ENCODE data around the gene RSPH3.
"Not testable (repeated sequence)": the region's sequence is repeated elsewhere in the genome, so short reads cannot be mapped to it uniquely, and the experiment has no call there.

RSPH3 gene

DNA sequence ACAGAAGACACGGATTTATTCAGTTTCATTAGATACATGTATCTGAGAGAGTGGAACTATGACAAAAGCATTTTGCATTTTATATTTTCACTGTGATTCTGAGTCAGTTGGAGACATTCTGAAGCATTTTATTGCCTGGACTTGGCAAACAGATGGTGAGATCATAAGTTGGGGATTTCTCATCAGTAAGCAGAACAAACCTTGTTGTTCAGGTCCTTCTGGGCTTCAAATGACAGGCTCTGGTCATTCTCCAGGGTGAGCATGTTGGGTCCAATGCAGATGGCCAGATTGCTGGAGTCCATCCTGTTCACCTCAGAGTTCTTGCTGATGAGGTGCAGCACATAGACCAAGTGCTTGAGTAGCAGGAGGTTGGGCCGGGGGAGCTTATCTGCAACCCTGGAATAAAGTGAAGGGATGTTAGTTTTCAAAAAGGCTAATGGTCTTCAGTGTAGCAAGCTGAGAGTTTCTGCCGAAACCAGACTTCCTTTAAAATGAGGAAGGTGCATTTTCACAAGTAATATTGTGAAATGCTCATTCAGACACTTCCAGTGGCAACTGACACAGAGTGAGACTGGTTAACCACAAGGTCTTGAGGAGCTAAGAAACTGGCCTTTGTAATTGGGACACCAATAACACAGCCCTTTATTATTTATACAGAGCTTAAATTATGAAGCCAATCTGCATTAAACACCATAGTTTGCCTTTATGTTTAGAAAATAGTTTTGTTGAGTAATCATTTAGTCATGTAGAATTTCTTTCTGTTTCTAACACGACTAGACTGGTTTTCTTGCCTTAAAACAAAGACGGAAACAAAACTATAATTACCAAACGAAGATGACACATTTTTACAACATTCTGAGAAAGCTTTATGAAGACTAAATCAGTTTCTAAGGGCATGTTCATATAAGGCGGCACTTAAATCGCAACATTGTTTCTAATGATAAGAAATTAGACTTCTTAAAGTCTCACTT, 39.2 kb upstream of the RSPH3 start:
- H3K4me3 ChIP-seq (ENCODE audit: low read depth, low read length), result no peak overlapping the region
- H3K36me3 ChIP-seq (ENCODE audit: control insufficient read depth, insufficient read depth, low read length), result no peaks in the 10 kb centered on the region
- H3K4me1 ChIP-seq (ENCODE audit: control insufficient read depth, insufficient read depth, low read length), result peaks cover 2% of the 10 kb centered on the region
- no peak overlapping the region for H3K9ac ChIP-seq (ENCODE audit: low read depth, low read length)
- no peaks in the 10 kb centered on the region for H3K27me3 ChIP-seq (ENCODE audit: control insufficient read depth, insufficient read depth, low read length)
- no peaks in the 10 kb centered on the region for H3K9me3 ChIP-seq (ENCODE audit: control insufficient read depth, insufficient read depth, low read length)

DNA sequence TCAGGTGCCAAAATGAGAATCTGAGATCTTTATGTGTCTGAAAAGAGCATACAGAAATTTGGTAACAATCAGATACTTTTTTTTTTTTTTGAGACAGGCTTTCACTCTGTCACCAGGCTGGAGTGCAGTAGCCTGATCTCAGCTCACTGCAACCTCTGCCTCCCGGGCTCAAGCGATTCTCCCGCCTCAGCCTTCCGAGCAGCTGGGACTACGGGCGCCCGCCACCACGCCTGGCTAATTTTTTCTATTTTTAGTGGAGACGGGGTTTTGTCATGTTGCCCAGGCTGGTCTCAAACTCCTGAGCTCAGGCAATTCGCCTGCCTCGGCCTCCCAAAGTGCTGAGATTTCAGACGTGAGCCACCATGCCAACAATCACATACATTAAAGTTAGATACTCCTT, 38.3 kb upstream of the RSPH3 start:
- not testable (repeated sequence) for H3K9ac ChIP-seq (ENCODE audit: low read depth, low read length); H3K4me3 ChIP-seq (ENCODE audit: low read depth, low read length); H3K27me3 ChIP-seq (ENCODE audit: control insufficient read depth, insufficient read depth, low read length); H3K4me1 ChIP-seq (ENCODE audit: control insufficient read depth, insufficient read depth, low read length); H3K9me3 ChIP-seq (ENCODE audit: control insufficient read depth, insufficient read depth, low read length); H3K36me3 ChIP-seq (ENCODE audit: control insufficient read depth, insufficient read depth, low read length)

DNA sequence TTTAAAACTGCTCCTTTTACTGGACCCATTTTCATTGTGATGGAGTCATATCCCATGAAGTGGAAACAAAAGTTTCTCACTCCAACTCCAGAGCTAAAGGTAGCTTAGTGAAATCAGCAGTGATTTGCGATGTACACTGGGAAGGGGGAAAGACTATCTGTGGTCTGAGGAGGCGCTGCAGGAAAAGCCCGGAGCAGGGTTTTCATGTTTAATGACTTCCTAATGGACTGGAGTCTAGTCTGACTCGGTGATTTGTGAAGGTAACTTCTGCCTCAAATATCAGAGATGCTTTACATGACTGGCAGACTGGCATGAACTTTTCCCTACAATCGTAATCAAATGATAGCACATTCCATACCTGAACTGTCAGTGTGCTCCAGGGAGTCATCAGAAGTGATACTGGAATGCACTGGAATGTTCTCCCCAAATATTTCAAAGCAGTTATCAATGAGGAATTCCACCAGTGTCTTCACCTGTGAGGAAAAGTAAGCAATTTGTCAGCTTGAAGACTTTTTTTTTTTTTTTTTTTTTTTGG, 37.8 kb upstream of the RSPH3 start:
- no peak overlapping the region for H3K9ac ChIP-seq (ENCODE audit: low read depth, low read length)
- peaks cover 2% of the 10 kb centered on the region for H3K4me1 ChIP-seq (ENCODE audit: control insufficient read depth, insufficient read depth, low read length)

DNA sequence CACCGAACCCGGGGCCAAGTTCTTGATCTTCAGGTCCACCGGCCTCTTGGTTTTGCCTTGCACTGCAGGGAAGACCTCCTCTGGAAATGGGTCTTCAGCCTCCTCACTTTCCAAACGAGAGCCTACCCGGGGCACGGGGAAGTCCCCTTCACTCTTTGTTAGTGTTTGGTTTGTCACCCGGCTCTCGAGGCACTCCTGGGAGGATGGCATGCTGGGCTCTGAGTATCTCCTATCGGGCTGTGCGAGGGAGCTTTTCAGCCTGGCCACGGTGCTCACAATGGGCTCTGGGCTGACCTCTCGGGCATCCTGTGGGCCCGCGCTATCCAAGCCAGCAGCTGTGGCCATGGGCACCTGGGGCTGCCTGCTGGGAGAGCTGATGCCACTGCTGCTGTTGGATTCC, 36.7 kb upstream of the RSPH3 start:
- H3K9me3 ChIP-seq (ENCODE audit: control insufficient read depth, insufficient read depth, low read length), result no peaks in the 10 kb centered on the region
- H3K4me1 ChIP-seq (ENCODE audit: control insufficient read depth, insufficient read depth, low read length), result no peaks in the 10 kb centered on the region
- no peaks in the 10 kb centered on the region for H3K27me3 ChIP-seq (ENCODE audit: control insufficient read depth, insufficient read depth, low read length)
- no peak overlapping the region for H3K9ac ChIP-seq (ENCODE audit: low read depth, low read length)
- no peak overlapping the region for H3K4me3 ChIP-seq (ENCODE audit: low read depth, low read length)
- H3K36me3 ChIP-seq (ENCODE audit: control insufficient read depth, insufficient read depth, low read length), result no peaks in the 10 kb centered on the region

More for the DNA sequence above, 37.8 kb upstream of the RSPH3 start:
- Histone ChIP-seq H3K27me3 (ENCODE audit: control insufficient read depth, insufficient read depth, low read length) (no peaks in the 10 kb centered on the region), H3K4me3 (ENCODE audit: low read depth, low read length) (no peak overlapping the region), H3K36me3 (ENCODE audit: control insufficient read depth, insufficient read depth, low read length) (no peaks in the 10 kb centered on the region), H3K9me3 (ENCODE audit: control insufficient read depth, insufficient read depth, low read length) (no peaks in the 10 kb centered on the region)

DNA sequence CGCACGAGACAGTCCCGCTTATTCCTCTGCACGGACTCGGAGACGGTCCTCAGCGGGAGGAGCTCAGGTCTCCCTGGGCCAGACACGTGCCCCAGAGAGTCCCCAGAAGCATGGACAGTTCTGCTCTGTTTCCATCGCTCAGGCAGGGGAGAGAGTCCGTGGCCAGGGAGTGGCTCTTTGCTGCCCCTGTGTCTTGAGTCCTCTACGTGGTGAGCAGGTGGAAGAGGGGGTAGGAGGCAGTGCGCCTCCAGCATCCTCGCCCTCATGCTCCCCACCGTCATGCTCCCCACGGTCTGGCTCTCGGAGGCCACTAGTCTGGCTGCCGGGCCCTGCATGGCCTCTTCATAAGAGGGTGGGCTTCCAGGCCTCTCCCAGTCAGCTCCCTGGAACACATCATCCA, 35.9 kb upstream of the RSPH3 start:
- Histone ChIP-seq H3K9me3 (ENCODE audit: control insufficient read depth, insufficient read depth, low read length) (no peaks in the 10 kb centered on the region), H3K36me3 (ENCODE audit: control insufficient read depth, insufficient read depth, low read length) (no peaks in the 10 kb centered on the region), H3K4me3 (ENCODE audit: low read depth, low read length) (no peak overlapping the region), H3K27me3 (ENCODE audit: control insufficient read depth, insufficient read depth, low read length) (no peaks in the 10 kb centered on the region), H3K4me1 (ENCODE audit: control insufficient read depth, insufficient read depth, low read length) (no peaks in the 10 kb centered on the region), H3K9ac (ENCODE audit: low read depth, low read length) (no peak overlapping the region)

DNA sequence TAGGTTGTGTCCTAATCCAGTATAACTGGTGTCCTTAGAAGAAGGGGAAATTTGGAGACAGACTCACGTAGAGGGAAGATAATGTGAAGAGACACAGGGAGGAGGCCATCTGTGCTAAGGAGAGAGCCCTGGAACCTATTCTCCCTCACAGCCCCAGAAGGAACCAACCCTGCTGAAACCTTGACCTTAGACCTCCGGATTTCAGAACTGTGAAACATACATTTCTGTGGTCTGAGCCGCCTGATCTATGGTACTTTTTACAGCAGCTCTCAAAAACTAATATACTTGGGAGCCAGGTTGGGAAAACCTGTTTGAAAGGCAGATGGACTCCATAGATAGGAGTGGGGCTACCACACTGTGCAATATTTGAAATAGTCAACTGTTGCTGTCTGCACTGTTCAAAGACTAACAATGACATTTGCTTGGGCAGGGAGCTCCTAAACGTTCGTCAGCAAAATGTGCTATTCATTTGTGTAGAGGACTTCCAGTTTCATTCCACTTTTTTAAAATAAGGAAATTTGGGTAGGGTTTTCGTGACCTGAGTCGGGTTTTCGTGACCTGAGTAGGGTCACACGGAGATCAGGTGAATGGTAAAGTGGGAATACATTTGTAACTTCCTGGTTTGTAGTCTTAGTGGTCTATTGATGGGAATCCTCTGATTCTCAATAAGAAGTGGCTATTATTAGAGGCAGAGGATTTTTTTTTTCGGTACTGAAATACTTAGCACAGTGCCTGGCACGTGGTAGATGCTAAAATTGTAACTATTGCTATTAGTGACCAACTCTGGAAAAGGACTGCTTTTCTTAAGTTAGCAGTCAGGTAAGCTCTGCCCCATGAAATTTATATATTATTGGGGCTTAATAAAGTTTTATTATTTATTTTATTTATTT, 33.4 kb upstream of the RSPH3 start:
- Histone ChIP-seq H3K36me3 (ENCODE audit: control insufficient read depth, insufficient read depth, low read length) (no peaks in the 10 kb centered on the region), H3K4me1 (ENCODE audit: control insufficient read depth, insufficient read depth, low read length) (no peaks in the 10 kb centered on the region), H3K9ac (ENCODE audit: low read depth, low read length) (no peak overlapping the region), H3K4me3 (ENCODE audit: low read depth, low read length) (no peak overlapping the region), H3K9me3 (ENCODE audit: control insufficient read depth, insufficient read depth, low read length) (no peaks in the 10 kb centered on the region), H3K27me3 (ENCODE audit: control insufficient read depth, insufficient read depth, low read length) (no peaks in the 10 kb centered on the region)

DNA sequence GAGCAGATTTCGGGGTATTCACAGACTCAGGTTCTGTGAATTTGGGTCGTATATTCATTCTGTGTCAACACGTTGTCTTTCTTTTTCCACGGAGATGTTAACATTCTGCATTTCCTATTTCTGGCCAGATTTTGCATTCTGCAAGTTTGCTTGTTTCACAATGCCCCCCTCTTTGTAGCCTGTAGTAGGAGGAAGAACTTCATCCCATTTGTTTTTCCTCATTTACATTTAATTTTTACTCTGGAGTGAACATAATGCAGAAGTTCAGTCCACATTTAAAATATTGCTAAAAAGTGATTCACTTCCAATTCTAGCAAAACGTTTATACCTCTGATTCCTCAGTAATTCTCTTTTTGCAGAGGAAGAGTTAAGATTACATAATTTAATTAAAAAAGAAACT, 31.8 kb upstream of the RSPH3 start:
- Histone ChIP-seq H3K27me3 (ENCODE audit: control insufficient read depth, insufficient read depth, low read length) (no peaks in the 10 kb centered on the region), H3K9me3 (ENCODE audit: control insufficient read depth, insufficient read depth, low read length) (no peaks in the 10 kb centered on the region), H3K9ac (ENCODE audit: low read depth, low read length) (no peak overlapping the region), H3K36me3 (ENCODE audit: control insufficient read depth, insufficient read depth, low read length) (no peaks in the 10 kb centered on the region), H3K4me3 (ENCODE audit: low read depth, low read length) (no peak overlapping the region), H3K4me1 (ENCODE audit: control insufficient read depth, insufficient read depth, low read length) (no peaks in the 10 kb centered on the region)

DNA sequence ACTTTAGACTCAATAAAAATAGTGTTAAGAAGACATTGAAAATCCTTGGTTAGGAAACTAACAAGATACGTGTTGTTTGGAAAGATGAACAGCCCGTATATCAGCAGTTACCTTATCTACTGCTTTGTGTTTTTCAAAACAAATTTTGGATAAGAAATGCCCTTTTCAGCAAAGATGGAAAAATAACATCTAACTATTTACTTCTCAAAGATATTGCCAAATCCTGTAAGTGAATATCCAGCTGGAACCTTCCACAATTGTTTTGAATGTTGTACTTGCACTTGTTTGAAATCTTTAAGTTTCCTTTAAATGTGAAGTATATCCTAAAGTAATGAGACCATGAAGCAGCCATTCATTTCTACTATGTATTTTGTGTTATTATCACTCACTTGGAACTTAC, 30.2 kb upstream of the RSPH3 start:
- Histone ChIP-seq H3K9me3 (ENCODE audit: control insufficient read depth, insufficient read depth, low read length) (no peaks in the 10 kb centered on the region), H3K4me1 (ENCODE audit: control insufficient read depth, insufficient read depth, low read length) (no peaks in the 10 kb centered on the region), H3K4me3 (ENCODE audit: low read depth, low read length) (no peak overlapping the region), H3K27me3 (ENCODE audit: control insufficient read depth, insufficient read depth, low read length) (no peaks in the 10 kb centered on the region), H3K36me3 (ENCODE audit: control insufficient read depth, insufficient read depth, low read length) (no peaks in the 10 kb centered on the region), H3K9ac (ENCODE audit: low read depth, low read length) (no peak overlapping the region)

DNA sequence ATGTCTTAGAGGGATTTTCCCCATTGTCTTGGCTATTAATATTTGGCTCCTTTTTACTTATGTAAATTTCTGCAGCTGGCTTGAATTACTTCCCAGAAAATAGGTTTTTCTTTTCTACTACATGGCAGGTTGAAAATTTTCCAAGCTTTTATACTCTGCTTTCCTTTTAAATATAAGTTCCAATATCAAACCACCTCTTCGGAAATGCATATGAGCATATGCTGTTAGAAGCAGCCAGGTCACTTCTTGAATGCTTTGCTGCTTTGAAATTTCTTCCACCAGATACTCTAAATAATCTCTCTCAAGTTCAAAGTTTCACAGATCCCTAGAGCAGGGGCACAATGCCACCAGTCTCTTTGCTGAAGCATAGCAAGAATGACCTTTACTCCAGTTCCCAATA, 25.2 kb upstream of the RSPH3 start:
- not testable (repeated sequence) for H3K9me3 ChIP-seq (ENCODE audit: control insufficient read depth, insufficient read depth, low read length); H3K9ac ChIP-seq (ENCODE audit: low read depth, low read length); H3K36me3 ChIP-seq (ENCODE audit: control insufficient read depth, insufficient read depth, low read length); H3K4me3 ChIP-seq (ENCODE audit: low read depth, low read length); H3K4me1 ChIP-seq (ENCODE audit: control insufficient read depth, insufficient read depth, low read length); H3K27me3 ChIP-seq (ENCODE audit: control insufficient read depth, insufficient read depth, low read length)

DNA sequence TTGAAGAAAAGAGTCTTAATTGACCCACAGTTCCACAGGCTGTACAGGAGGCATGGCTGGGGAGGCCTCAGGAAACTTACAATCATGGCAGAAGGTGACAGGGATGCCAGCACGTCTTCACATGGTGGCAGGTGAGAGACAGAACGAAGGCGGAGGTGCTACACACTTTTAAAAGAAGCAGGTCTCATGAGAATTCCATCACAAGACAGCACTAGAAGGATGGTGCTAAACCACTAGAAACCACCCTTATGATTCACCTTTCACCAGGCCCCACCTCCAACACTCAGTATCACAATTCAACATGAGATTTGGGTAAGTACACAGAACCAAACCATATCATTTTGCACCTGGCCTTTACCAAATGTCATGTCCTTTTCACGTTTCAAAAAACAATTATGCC, 23.9 kb upstream of the RSPH3 start:
- no peak overlapping the region for H3K4me3 ChIP-seq (ENCODE audit: low read depth, low read length)
- H3K9ac ChIP-seq (ENCODE audit: low read depth, low read length), result no peak overlapping the region
- H3K9me3 ChIP-seq (ENCODE audit: control insufficient read depth, insufficient read depth, low read length), result peaks cover 4% of the 10 kb centered on the region
- H3K4me1 ChIP-seq (ENCODE audit: control insufficient read depth, insufficient read depth, low read length), result no peaks in the 10 kb centered on the region
- no peaks in the 10 kb centered on the region for H3K36me3 ChIP-seq (ENCODE audit: control insufficient read depth, insufficient read depth, low read length)
- H3K27me3 ChIP-seq (ENCODE audit: control insufficient read depth, insufficient read depth, low read length), result no peaks in the 10 kb centered on the region

DNA sequence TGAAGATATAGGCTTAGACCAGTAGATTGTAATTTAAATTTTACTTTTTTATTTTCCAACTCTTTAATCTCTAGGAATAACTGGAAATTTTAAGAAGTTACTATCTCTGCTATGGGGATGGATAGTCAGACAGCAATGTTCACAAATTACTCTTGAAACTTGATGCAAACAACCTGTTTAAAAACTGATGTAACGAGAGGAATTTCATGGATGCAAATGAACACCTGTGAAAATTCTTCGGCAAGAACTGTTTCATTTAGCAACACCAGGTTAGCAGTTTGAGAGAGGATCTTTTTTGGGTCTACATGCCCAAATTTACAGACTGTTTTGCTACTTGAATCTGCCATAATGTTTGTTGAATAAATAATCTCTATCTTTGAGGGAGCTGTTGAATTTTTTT, 20.0 kb upstream of the RSPH3 start:
- Histone ChIP-seq H3K9ac (ENCODE audit: low read depth, low read length) (no peak overlapping the region), H3K36me3 (ENCODE audit: control insufficient read depth, insufficient read depth, low read length) (no peaks in the 10 kb centered on the region), H3K4me1 (ENCODE audit: control insufficient read depth, insufficient read depth, low read length) (no peaks in the 10 kb centered on the region), H3K27me3 (ENCODE audit: control insufficient read depth, insufficient read depth, low read length) (no peaks in the 10 kb centered on the region), H3K9me3 (ENCODE audit: control insufficient read depth, insufficient read depth, low read length) (peaks cover 4% of the 10 kb centered on the region), H3K4me3 (ENCODE audit: low read depth, low read length) (no peak overlapping the region)
